K562 (cell line): ENCODE measurements around the gene VEGFB. TPM values are rescaled to one million over a fixed set of nuclear protein-coding genes. Genes with fewer than 3 reads are reported as not detected.

ENCODE experiments used
- BCLAF1 ChIP-seq, 2 experiments: fragments of 450-650 bp in 1 of 2; IDR thresholded peaks; 2 replicates each; pipeline ENCODE4 v1.6.1; 2011 to 2017; ENCODE audit warnings: low read depth in 2 of 2, antibody characterized with exemption in 1 of 2, borderline replicate concordance in 1 of 2, low read length in 1 of 2, mild to moderate bottlenecking in 1 of 2, mixed read lengths in 1 of 2; ENCODE audit not compliant: control insufficient read depth in 1 of 2
- CBX1 ChIP-seq: sonication (generic); IDR thresholded peaks from 2 replicates; pipeline ENCODE4 v1.6.1; 2016; ENCODE audit warnings: antibody characterized with exemption, low read depth, mild to moderate bottlenecking
- FUS ChIP-seq: fragments of 200-400 bp; formaldehyde crosslinking; optimal IDR thresholded peaks from 2 replicates; pipeline ENCODE3; 2017; ENCODE audit warnings: low read depth, low read length
- MXI1 ChIP-seq: IDR thresholded peaks from 2 replicates; pipeline ENCODE4 v1.6.1; 2011; ENCODE audit warnings: low read depth, mild to moderate bottlenecking, improper control_type of control experiment, low read length
- PHB ChIP-seq: fragments of 250-450 bp; sonication (Bioruptor Pico); IDR thresholded peaks from 2 replicates; pipeline ENCODE4 v1.5.0; 2021
- PKNOX1 ChIP-seq: fragments of 450-650 bp; IDR thresholded peaks from 2 replicates; pipeline ENCODE4 v1.6.1; 2016
- RBM22 ChIP-seq: fragments of 200-400 bp; formaldehyde crosslinking; IDR thresholded peaks from 2 replicates; pipeline ENCODE4 v1.6.1; 2018; ENCODE audit warnings: low read length, low read depth; ENCODE audit not compliant: poor library complexity, severe bottlenecking
- ZNF24 ChIP-seq: fragments of 450-650 bp; IDR thresholded peaks from 2 replicates; pipeline ENCODE4 v1.6.1; 2016
- ZNF318 ChIP-seq, 2 experiments: fragments of 450-650 bp; IDR thresholded peaks; 2 replicates each; pipeline ENCODE4 v1.6.1; 2016; ENCODE audit warnings: mild to moderate bottlenecking in 2 of 2, borderline replicate concordance in 1 of 2, low read depth in 1 of 2, moderate library complexity in 1 of 2
- ZNF696 ChIP-seq: fragments of 250-450 bp; sonication (Bioruptor Pico); conservative IDR thresholded peaks from 2 replicates; pipeline ENCODE4 v1.4.0; 2020; ENCODE audit warnings: mild to moderate bottlenecking, moderate library complexity
- polyA plus RNA-seq, 8 experiments: library from polyadenylated mRNA; depleted of rRNA in 4 of 8; stranded (reverse) in 5 of 8; unstranded in 3 of 8; fragments of >200 nt; fragmentation: Nextera tagmentation in 2 of 8; fragmentation: Illumina TruSeq in 1 of 8; extraction: Ambion mirVana in 2 of 8; extraction: Trizol in 1 of 8; gene quantifications; 2 replicates each; pipeline versions ENCODE4 v1.2.1 to v1.2.3, GENCODE V29; 2011 to 2014; ENCODE audit warnings: inconsistent platforms in 1 of 8, missing spikeins in 1 of 8
- total RNA-seq, 7 experiments: library from RNA; depleted of rRNA in 6 of 7; stranded (reverse); fragments of >200 nt in 6 of 7; fragmentation: Illumina TruSeq in 2 of 7; extraction: Trizol in 2 of 7; gene quantifications; 2 replicates each; pipeline versions ENCODE4 v1.2.1 to v1.2.3, GENCODE V29; 2011 to 2021; ENCODE audit warnings: low replicate concordance in 1 of 7

The VEGFB gene
- total and polyA plus RNA-seq, 9 of the 15 experiments (the other 6 are each of a cell fraction or from before 2014, with no cell fraction given), result 11.0 to 83.4 (median 25.7) TPM

- no peak for TF ChIP-seq BCLAF1 (IDR thresholded peaks at IDR 0.05; ENCODE audit: borderline replicate concordance in 1 of 2, control insufficient read depth in 1 of 2, low read depth in 2 of 2, low read length in 1 of 2)
- TF ChIP-seq PKNOX1, result peak; percentile 72
- TF ChIP-seq RBM22, result no peak
- no peak for TF ChIP-seq ZNF24
- TF ChIP-seq FUS, result no peak
- no peak for TF ChIP-seq ZNF318 (IDR thresholded peaks at IDR 0.05; ENCODE audit: borderline replicate concordance in 1 of 2, low read depth in 1 of 2)
- no peak for TF ChIP-seq CBX1
- no peak for TF ChIP-seq MXI1
- TF ChIP-seq ZNF696, result no peak
- TF ChIP-seq PHB, result no peak
These were observed 30.0 kb downstream of the VEGFB start (continued) for GRCh38 chr11:64264371-64264852.
